NB4 (cell line): Measurements from ENCODE around the gene CPN2.

Experiments used
- CTCF ChIP-seq: IDR thresholded peaks from one replicate; pipeline ENCODE4 v1.5.1; 2012; ENCODE audit warnings: low read depth, low read length
- MAX ChIP-seq: IDR thresholded peaks from 2 replicates; pipeline ENCODE4 v1.6.1; 2011; ENCODE audit warnings: low read depth, low read length

- TF ChIP-seq CTCF: no peak
- no peak for TF ChIP-seq MAX
Observed at GRCh38 chr3:194304186-194304917, 46.8 kb downstream of the CPN2 start.
